ACC112 (cell line): ENCODE results near the gene UCN.
"Not testable (repeated sequence)": the region's sequence is repeated elsewhere in the genome, so short reads cannot be mapped to it uniquely, and the experiment has no call there.

Experiments used
- H2AFZ ChIP-seq: fragments of 200-600 bp; sonication (generic); one replicate; pipeline ENCODE4 v1.6.0; 2017; ENCODE audit warnings: antibody characterized with exemption, low read length; ENCODE audit not compliant: unreplicated experiment
- H3K27ac ChIP-seq: fragments of 200-600 bp; sonication (generic); 2 replicates; pipeline ENCODE4 v1.5.1; 2014; ENCODE audit warnings: low read depth, mild to moderate bottlenecking, antibody characterized with exemption, low read length, moderate library complexity
- H3K27me3 ChIP-seq: fragments of 200-600 bp; sonication (generic); 2 replicates; pipeline ENCODE4 v1.6.1; 2014; ENCODE audit warnings: mild to moderate bottlenecking, antibody characterized with exemption, low read length, moderate library complexity, mixed read lengths; ENCODE audit not compliant: insufficient read depth
- H3K36me3 ChIP-seq: fragments of 200-600 bp; sonication (generic); 2 replicates; pipeline ENCODE4 v1.6.1; 2016; ENCODE audit warnings: mild to moderate bottlenecking, antibody characterized with exemption, low read length, moderate library complexity, mixed read lengths; ENCODE audit not compliant: insufficient read depth
- H3K4me1 ChIP-seq: fragments of 200-600 bp; sonication (generic); one replicate; pipeline ENCODE4 v1.6.1; 2016; ENCODE audit warnings: low read length, mixed read lengths; ENCODE audit not compliant: insufficient read depth, unreplicated experiment, control insufficient read depth
- H3K4me3 ChIP-seq: fragments of 200-600 bp; sonication (generic); 2 replicates; pipeline ENCODE4 v1.5.1; 2014; ENCODE audit warnings: mild to moderate bottlenecking, low read depth, low read length
- H3K79me2 ChIP-seq: fragments of 200-600 bp; sonication (generic); one replicate; pipeline ENCODE4 v1.6.0; 2016; ENCODE audit warnings: low read length; ENCODE audit not compliant: control insufficient read depth, unreplicated experiment, insufficient read depth

The UCN gene

GRCh38 chr2:27303093-27304025 is 4.9 kb downstream of the UCN start:
- H3K4me3 ChIP-seq: peak overlapping the region; percentile 49
- H3K27me3 ChIP-seq: peaks cover 30% of the 10 kb centered on the region
- H3K79me2 ChIP-seq: no peaks in the 10 kb centered on the region
- H3K36me3 ChIP-seq: no peaks in the 10 kb centered on the region
- peaks cover 6% of the 10 kb centered on the region for H3K4me1 ChIP-seq
- no peak overlapping the region for H3K27ac ChIP-seq
- H2AFZ ChIP-seq: peak overlapping the region; percentile 65

GRCh38 chr2:27300606-27301005 is 7.6 kb downstream of the UCN start:
- H3K4me3 ChIP-seq, H3K79me2 ChIP-seq, H3K27ac ChIP-seq, H3K4me1 ChIP-seq, H2AFZ ChIP-seq, H3K27me3 ChIP-seq, H3K36me3 ChIP-seq: not testable (repeated sequence)

GRCh38 chr2:27298391-27299080 is 9.7 kb downstream of the UCN start:
- H3K4me1 ChIP-seq: peaks cover 15% of the 10 kb centered on the region
- H2AFZ ChIP-seq: no peak overlapping the region
- no peaks in the 10 kb centered on the region for H3K36me3 ChIP-seq
- H3K79me2 ChIP-seq: no peaks in the 10 kb centered on the region
- H3K4me3 ChIP-seq: no peak overlapping the region
- H3K27me3 ChIP-seq: no peaks in the 10 kb centered on the region
- H3K27ac ChIP-seq: no peak overlapping the region

GRCh38 chr2:27297195-27297594 is 11.1 kb downstream of the UCN start:
- Histone ChIP-seq H3K4me1 (peaks cover 20% of the 10 kb centered on the region), H3K79me2 (no peaks in the 10 kb centered on the region), H3K27ac (no peak overlapping the region), H3K27me3 (no peaks in the 10 kb centered on the region), H3K36me3 (no peaks in the 10 kb centered on the region), H3K4me3 (no peak overlapping the region), H2AFZ (no peak overlapping the region)

GRCh38 chr2:27296481-27296880 is 11.8 kb downstream of the UCN start:
- Histone ChIP-seq H3K27me3 (no peaks in the 10 kb centered on the region), H2AFZ (no peak overlapping the region), H3K4me3 (no peak overlapping the region), H3K4me1 (peaks cover 20% of the 10 kb centered on the region), H3K36me3 (no peaks in the 10 kb centered on the region), H3K27ac (no peak overlapping the region), H3K79me2 (no peaks in the 10 kb centered on the region)

- Histone ChIP-seq H3K27ac (no peak overlapping the region), H3K79me2 (no peaks in the 10 kb centered on the region), H3K27me3 (no peaks in the 10 kb centered on the region), H3K4me1 (peaks cover 20% of the 10 kb centered on the region), H3K36me3 (no peaks in the 10 kb centered on the region), H2AFZ (no peak overlapping the region), H3K4me3 (no peak overlapping the region)
Observed at GRCh38 chr2:27294928-27295327, 13.3 kb downstream of the UCN start.

- H3K27ac ChIP-seq: no peak overlapping the region
- H3K4me3 ChIP-seq: no peak overlapping the region
- H2AFZ ChIP-seq: no peak overlapping the region
- no peaks in the 10 kb centered on the region for H3K27me3 ChIP-seq
- peaks cover 20% of the 10 kb centered on the region for H3K4me1 ChIP-seq
- no peaks in the 10 kb centered on the region for H3K36me3 ChIP-seq
- H3K79me2 ChIP-seq: no peaks in the 10 kb centered on the region
Observed at GRCh38 chr2:27291865-27292264, 16.4 kb downstream of the UCN start.

- no peak overlapping the region for H3K4me3 ChIP-seq
- no peak overlapping the region for H3K27ac ChIP-seq
- no peaks in the 10 kb centered on the region for H3K79me2 ChIP-seq
- no peak overlapping the region for H2AFZ ChIP-seq
- peaks cover 20% of the 10 kb centered on the region for H3K4me1 ChIP-seq
- peaks cover under 1% of the 10 kb centered on the region; the same call in 1 of the 2 replicates for H3K27me3 ChIP-seq
- no peaks in the 10 kb centered on the region for H3K36me3 ChIP-seq
Observed at GRCh38 chr2:27290549-27290948, 17.7 kb downstream of the UCN start.

- H3K27ac ChIP-seq: no peak overlapping the region
- H3K79me2 ChIP-seq: no peaks in the 10 kb centered on the region
- no peak overlapping the region for H2AFZ ChIP-seq
- H3K36me3 ChIP-seq: no peaks in the 10 kb centered on the region
- H3K4me3 ChIP-seq: no peak overlapping the region
- H3K27me3 ChIP-seq: peaks cover 4% of the 10 kb centered on the region; the same call in 1 of the 2 replicates
- H3K4me1 ChIP-seq: peaks cover 12% of the 10 kb centered on the region
Observed at GRCh38 chr2:27288610-27289009, 19.6 kb downstream of the UCN start.

- no peak overlapping the region for H3K27ac ChIP-seq
- peaks cover 27% of the 10 kb centered on the region for H3K4me1 ChIP-seq
- no peak overlapping the region for H2AFZ ChIP-seq
- H3K79me2 ChIP-seq: no peaks in the 10 kb centered on the region
- no peak overlapping the region for H3K4me3 ChIP-seq
- no peaks in the 10 kb centered on the region for H3K36me3 ChIP-seq
- peaks cover 4% of the 10 kb centered on the region; the same call in 1 of the 2 replicates for H3K27me3 ChIP-seq
Observed at GRCh38 chr2:27285481-27285880, 22.8 kb downstream of the UCN start.
